Uterus (tissue), 4 donors: Measurements from ENCODE around the gene ARHGDIB. TPM values are rescaled to one million over a fixed set of nuclear protein-coding genes. Genes with fewer than 3 reads are reported as not detected.
A peak's percentile ranks its signal among the peaks of the same experiment; 100 is the strongest.

Experiments used
- DNase-seq, 2 donors: peaks; one replicate each; pipeline ENCODE4 v3.0.0-alpha.2; 2019 to 2020
- H3K27ac ChIP-seq, 2 donors: fragments of 200-600 bp; sonication (generic); 1 replicate in 1 of 2; 2 replicates in 1 of 2; pipeline ENCODE4 v1.5.1; 2016 to 2018
- H3K27me3 ChIP-seq, 2 donors: fragments of 200-600 bp; sonication (generic); one replicate each; pipeline ENCODE4 v1.5.1; 2018 to 2019; ENCODE audit warnings: control low read depth in 1 of 2
- H3K36me3 ChIP-seq, 2 donors: fragments of 200-600 bp; sonication (generic); one replicate each; pipeline ENCODE4 v1.5.1; 2019; ENCODE audit warnings: control low read depth in 1 of 2
- H3K4me1 ChIP-seq, 2 donors: fragments of 200-600 bp; sonication (generic); one replicate each; pipeline ENCODE4 v1.5.1; 2018 to 2019; ENCODE audit warnings: control low read depth in 1 of 2
- H3K4me3 ChIP-seq, 2 donors: fragments of 200-600 bp; sonication (generic); 1 replicate in 1 of 2; 2 replicates in 1 of 2; pipeline ENCODE4 v1.5.1; 2018 to 2019; ENCODE audit warnings: mild to moderate bottlenecking in 1 of 2
- H3K9me3 ChIP-seq, 2 donors: fragments of 200-600 bp; sonication (generic); one replicate each; pipeline ENCODE4 v1.5.1; 2019; ENCODE audit warnings: control low read depth in 1 of 2
- CTCF ChIP-seq, 4 experiments: fragments of 200-600 bp in 2 of 4; fragments of 450-650 bp in 2 of 4; sonication (generic) in 2 of 4; IDR thresholded peaks; one replicate each; pipeline ENCODE4 v1.5.1; 2016 to 2019; ENCODE audit warnings: antibody characterized with exemption in 4 of 4, mild to moderate bottlenecking in 2 of 4, moderate library complexity in 1 of 4
- POLR2A ChIP-seq, 2 donors: fragments of 450-650 bp; IDR thresholded peaks; one replicate each; pipeline ENCODE4 v1.6.1; 2016; ENCODE audit warnings: antibody characterized with exemption in 2 of 2, mild to moderate bottlenecking in 1 of 2, moderate library complexity in 1 of 2
- intact Hi-C: fragments of 100-400 bp; cut with DNase I; formaldehyde crosslinking; loops from one replicate; pipeline ENCODE4 v1.15.1; 2023; ENCODE audit warnings: low total_unique reads
- total RNA-seq, 4 donors: library from RNA; depleted of rRNA in 3 of 4; stranded (reverse); fragments of >200 nt in 3 of 4; gene quantifications; one replicate each; pipeline versions ENCODE4 v1.1.0 to v1.2.4, GENCODE V29; 2014 to 2023
- donor health status: DM: yes; HTN: yes; CAD: no.

The ARHGDIB gene
- total RNA-seq, 4 donors from 2014 or later, result 28.4 to 175 (median 59.9) TPM

- H3K27ac ChIP-seq, result peak overlapping the region; percentile 83 to 96
- no peaks in the 10 kb centered on the region for H3K9me3 ChIP-seq
- no peaks in the 10 kb centered on the region for H3K36me3 ChIP-seq
- no peaks in the 10 kb centered on the region for H3K27me3 ChIP-seq
- peaks cover 0 to 10% of the 10 kb centered on the region in 2 donors for H3K4me1 ChIP-seq
- TF ChIP-seq CTCF (IDR thresholded peaks at IDR 0.05) (peak in 1 of 4 experiments; percentile 25), POLR2A (IDR thresholded peaks at IDR 0.05) (no peak)
- peak overlapping the region in 1 of 2 donors; percentile 18 for H3K4me3 ChIP-seq
- intact Hi-C loops, result no loop called here
- DNase-seq, result peak; percentile 78 to 85
These were observed 40.5 kb upstream of the ARHGDIB start for GRCh38 chr12:15001733-15002382.

- no peak for TF ChIP-seq POLR2A (IDR thresholded peaks at IDR 0.05)
- Histone ChIP-seq H3K4me3 (no peak overlapping the region), H3K27ac (peak overlapping the region; percentile 83 to 96), H3K4me1 (peaks cover 0 to 10% of the 10 kb centered on the region in 2 donors), H3K9me3 (no peaks in the 10 kb centered on the region), H3K36me3 (no peaks in the 10 kb centered on the region), H3K27me3 (no peaks in the 10 kb centered on the region)
- intact Hi-C loops, result no loop called here
- DNase-seq, result no peak
These were observed 39.2 kb upstream of the ARHGDIB start for GRCh38 chr12:15000575-15000974.

GRCh38 chr12:14999695-15000365 lies 38.4 kb upstream of the ARHGDIB start:
- no peaks in the 10 kb centered on the region for H3K36me3 ChIP-seq
- peak in 1 of 2 donors; percentile 35 for DNase-seq
- H3K4me3 ChIP-seq, result no peak overlapping the region
- peak overlapping the region; percentile 83 to 96 for H3K27ac ChIP-seq
- H3K9me3 ChIP-seq, result no peaks in the 10 kb centered on the region
- intact Hi-C loops, result loop anchor here (5.0 kb wide), 2 partner anchors 153 to 222 kb away; partner anchors contain the start of gene RERG
- peaks cover 0 to 10% of the 10 kb centered on the region in 2 donors for H3K4me1 ChIP-seq
- TF ChIP-seq POLR2A (IDR thresholded peaks at IDR 0.05), result no peak
- no peak for TF ChIP-seq CTCF (IDR thresholded peaks at IDR 0.05)
- no peaks in the 10 kb centered on the region for H3K27me3 ChIP-seq

- Histone ChIP-seq H3K27me3 (no peaks in the 10 kb centered on the region), H3K4me1 (peaks cover 0 to 10% of the 10 kb centered on the region in 2 donors), H3K27ac (peak overlapping the region; percentile 83 to 96), H3K9me3 (no peaks in the 10 kb centered on the region), H3K36me3 (no peaks in the 10 kb centered on the region), H3K4me3 (no peak overlapping the region)
- TF ChIP-seq CTCF (IDR thresholded peaks at IDR 0.05), result no peak
- no peak for TF ChIP-seq POLR2A (IDR thresholded peaks at IDR 0.05)
- intact Hi-C loops, result loop anchor here (5.0 kb wide), 2 partner anchors 152 to 223 kb away; partner anchors contain the start of gene RERG
- DNase-seq, result peak; percentile 35 to 58
These were observed 37.8 kb upstream of the ARHGDIB start for GRCh38 chr12:14999021-14999694.

- Histone ChIP-seq H3K36me3 (no peaks in the 10 kb centered on the region), H3K4me3 (no peak overlapping the region), H3K27ac (peak overlapping the region; percentile 83 to 96), H3K9me3 (no peaks in the 10 kb centered on the region), H3K27me3 (no peaks in the 10 kb centered on the region), H3K4me1 (peaks cover 0 to 10% of the 10 kb centered on the region in 2 donors)
- TF ChIP-seq POLR2A (IDR thresholded peaks at IDR 0.05) (no peak), CTCF (IDR thresholded peaks at IDR 0.05) (no peak)
- intact Hi-C loops, result loop anchor here (5.0 kb wide), 2 partner anchors 151 to 224 kb away; partner anchors contain the start of gene RERG
- no peak for DNase-seq
These were observed 36.6 kb upstream of the ARHGDIB start for GRCh38 chr12:14997998-14998397.
